Neuronal stem cell (in vitro differentiated cells): ENCODE measurements around the gene COL2A1.

Experiments used
- DNase-seq: peaks from one replicate; pipeline ENCODE4 v3.0.0-alpha.2; 2013; ENCODE audit warnings: low spot score
- H2AFZ ChIP-seq: one replicate; pipeline ENCODE4 v1.6.1; 2013; ENCODE audit warnings: mild to moderate bottlenecking, low read length, inconsistent platforms
- H2AK5ac ChIP-seq: 2 replicates; pipeline ENCODE4 v1.6.1; 2013; ENCODE audit warnings: low read depth, mild to moderate bottlenecking, inconsistent platforms, low read length, moderate library complexity, mixed read lengths
- H2BK120ac ChIP-seq: 2 replicates; pipeline ENCODE4 v1.6.1; 2013; ENCODE audit warnings: low read depth, mild to moderate bottlenecking, inconsistent platforms, low read length, moderate library complexity, mixed read lengths
- H2BK12ac ChIP-seq: one replicate; pipeline ENCODE4 v1.6.1; 2013; ENCODE audit warnings: low read length, inconsistent platforms
- H2BK15ac ChIP-seq: 2 replicates; pipeline ENCODE4 v1.6.1; 2013; ENCODE audit warnings: mild to moderate bottlenecking, low read length, inconsistent platforms, mixed read lengths
- H2BK5ac ChIP-seq: one replicate; pipeline ENCODE4 v1.6.1; 2013; ENCODE audit warnings: inconsistent platforms, mild to moderate bottlenecking, low read length, moderate library complexity
- H3K14ac ChIP-seq: one replicate; pipeline ENCODE4 v1.6.1; 2013; ENCODE audit warnings: low read length, inconsistent platforms
- H3K18ac ChIP-seq: 2 replicates; pipeline ENCODE4 v1.6.1; 2013; ENCODE audit warnings: low read length, inconsistent platforms
- H3K23ac ChIP-seq: 2 replicates; pipeline ENCODE4 v1.6.1; 2013; ENCODE audit warnings: low read depth, mild to moderate bottlenecking, mixed read lengths, low read length, inconsistent platforms; ENCODE audit not compliant: poor library complexity
- H3K27ac ChIP-seq: replicated peaks from 3 replicates; pipeline ENCODE4 v1.5.1; 2013; ENCODE audit warnings: low read length, inconsistent platforms
- H3K27me3 ChIP-seq, 3 experiments: 2 replicates each; pipeline ENCODE4 v1.6.1; 2013; ENCODE audit warnings: low read length in 3 of 3, mild to moderate bottlenecking in 2 of 3, inconsistent platforms in 1 of 3, low read depth in 1 of 3, mixed read lengths in 1 of 3, moderate library complexity in 1 of 3; ENCODE audit not compliant: control insufficient read depth in 3 of 3, insufficient read depth in 3 of 3
- H3K36me3 ChIP-seq, 2 donors: replicated peaks in 1 of 2; 2 replicates each; pipeline ENCODE4 v1.6.1; 2013; ENCODE audit warnings: low read length in 2 of 2; ENCODE audit not compliant: control insufficient read depth in 2 of 2, insufficient read depth in 2 of 2
- H3K4ac ChIP-seq: 2 replicates; pipeline ENCODE4 v1.6.1; 2013; ENCODE audit warnings: inconsistent platforms, mild to moderate bottlenecking, low read length, moderate library complexity
- H3K4me1 ChIP-seq, 2 donors: 1 replicate in 1 of 2; 2 replicates in 1 of 2; pipeline ENCODE4 v1.6.1; 2013; ENCODE audit warnings: low read length in 2 of 2, low read depth in 1 of 2; ENCODE audit not compliant: control insufficient read depth in 2 of 2, insufficient read depth in 1 of 2
- H3K4me2 ChIP-seq: one replicate; pipeline ENCODE4 v1.6.1; 2013; ENCODE audit warnings: mild to moderate bottlenecking, low read length, inconsistent platforms; ENCODE audit not compliant: insufficient read depth, poor library complexity, severe bottlenecking
- H3K4me3 ChIP-seq, 2 donors: 2 replicates each; pipeline ENCODE4 v1.5.1; 2013; ENCODE audit warnings: low read length in 2 of 2, mild to moderate bottlenecking in 2 of 2, inconsistent platforms in 1 of 2, moderate library complexity in 1 of 2
- H3K79me1 ChIP-seq: one replicate; pipeline ENCODE4 v1.6.1; 2013; ENCODE audit warnings: low read depth, mild to moderate bottlenecking, inconsistent platforms, low read length, moderate library complexity
- H3K9ac ChIP-seq: one replicate; pipeline ENCODE4 v1.6.1; 2013; ENCODE audit warnings: mild to moderate bottlenecking, low read depth, low read length, inconsistent platforms; ENCODE audit not compliant: poor library complexity
- H3K9me3 ChIP-seq, 2 donors: replicated peaks in 1 of 2; 2 replicates each; pipeline versions ENCODE3 to v1.6.1; 2013; ENCODE audit warnings: low read length in 2 of 2, mild to moderate bottlenecking in 2 of 2, inconsistent platforms in 1 of 2, low read depth in 1 of 2, mixed read lengths in 1 of 2, moderate library complexity in 1 of 2; ENCODE audit not compliant: control insufficient read depth in 2 of 2, insufficient read depth in 1 of 2
- H4K8ac ChIP-seq: one replicate; pipeline ENCODE4 v1.6.1; 2013; ENCODE audit warnings: low read depth, mild to moderate bottlenecking, inconsistent platforms, low read length, moderate library complexity
- H4K91ac ChIP-seq: one replicate; pipeline ENCODE4 v1.6.1; 2013; ENCODE audit warnings: low read length, low read depth, mild to moderate bottlenecking, inconsistent platforms; ENCODE audit not compliant: poor library complexity
- WGBS, 2 donors: extraction: QIAGEN DNeasy Blood & Tissue Kit; methylation state at CpG; one replicate each; pipeline ENCODE4 v1.1.7; 2013; ENCODE audit warnings: missing lambda C conversion rate in 2 of 2, mixed read lengths in 1 of 2; ENCODE audit not compliant: insufficient read length in 2 of 2, insufficient replicate concordance in 1 of 2; ENCODE audit errors: extremely low coverage in 2 of 2; 5-methylcytosine and 5-hydroxymethylcytosine counted together

Gene COL2A1

GRCh38 chr12:48050174-48050573 lies 45.9 kb upstream of the COL2A1 start:
- Histone ChIP-seq H3K23ac (no peak overlapping the region), H3K27ac (no peak overlapping the region)

GRCh38 chr12:48045965-48046518 lies 41.8 kb upstream of the COL2A1 start:
- Histone ChIP-seq H3K4ac (no peak overlapping the region), H2BK5ac (no peak overlapping the region), H2AK5ac (no peak overlapping the region), H2AFZ (no peak overlapping the region), H2BK120ac (no peak overlapping the region), H3K4me1 (no peaks in the 10 kb centered on the region), H2BK15ac (no peak overlapping the region), H3K9me3 (no peaks in the 10 kb centered on the region), H3K27ac (no peak overlapping the region), H3K79me1 (no peaks in the 10 kb centered on the region), H3K18ac (no peak overlapping the region), H2BK12ac (no peak overlapping the region), H3K4me3 (no peak overlapping the region), H3K23ac (no peak overlapping the region), H4K91ac (no peak overlapping the region), H3K9ac (no peak overlapping the region), H3K14ac (no peak overlapping the region), H3K27me3 (no peaks in the 10 kb centered on the region), H3K36me3 (peaks cover 19 to 93% of the 10 kb centered on the region in 2 donors), H4K8ac (no peak overlapping the region), H3K4me2 (no peak overlapping the region)
- no CpG with 5 or more reads among the region's 2 CpGs for WGBS, 2 donors
- no peak for DNase-seq

More at GRCh38 chr12:48050174-48050573, 45.9 kb upstream of the COL2A1 start:
- Histone ChIP-seq H3K36me3 (peaks cover 15 to 72% of the 10 kb centered on the region in 2 donors), H2AK5ac (no peak overlapping the region), H2BK15ac (no peak overlapping the region), H3K4me2 (no peak overlapping the region), H3K9ac (no peak overlapping the region), H3K4me3 (no peak overlapping the region), H4K91ac (no peak overlapping the region), H2BK120ac (no peak overlapping the region), H3K4me1 (peaks cover 0 to 3% of the 10 kb centered on the region in 2 donors), H3K4ac (no peak overlapping the region), H2BK12ac (no peak overlapping the region), H3K14ac (no peak overlapping the region), H2AFZ (no peak overlapping the region), H3K18ac (no peak overlapping the region), H4K8ac (no peak overlapping the region), H3K27me3 (peaks cover 0 to under 1% (median 0%) of the 10 kb centered on the region in 3 experiments), H2BK5ac (no peak overlapping the region), H3K79me1 (no peaks in the 10 kb centered on the region), H3K9me3 (peaks cover 0 to 2% of the 10 kb centered on the region in 2 donors)
- DNase-seq = no peak
- WGBS, 2 donors = no CpG with 5 or more reads among the region's 6 CpGs

- H3K27me3 ChIP-seq = no peaks in the 10 kb centered on the region
- no CpG with 5 or more reads among the region's 6 CpGs for WGBS, 2 donors
- peaks cover 19 to 85% of the 10 kb centered on the region in 2 donors for H3K36me3 ChIP-seq
- H3K4me2 ChIP-seq = no peak overlapping the region
- no peak overlapping the region for H4K91ac ChIP-seq
- H2BK5ac ChIP-seq = no peak overlapping the region
- H4K8ac ChIP-seq = no peak overlapping the region
- H3K14ac ChIP-seq = no peak overlapping the region
- H3K4me3 ChIP-seq = no peak overlapping the region
- no peak for DNase-seq
- H3K27ac ChIP-seq = no peak overlapping the region
- H2BK120ac ChIP-seq = no peak overlapping the region
- no peak overlapping the region for H3K9ac ChIP-seq
- H3K4me1 ChIP-seq = no peaks in the 10 kb centered on the region
- H3K18ac ChIP-seq = no peak overlapping the region
- H2BK15ac ChIP-seq = no peak overlapping the region
- H3K23ac ChIP-seq = no peak overlapping the region
- no peak overlapping the region for H3K4ac ChIP-seq
- H3K9me3 ChIP-seq = no peaks in the 10 kb centered on the region
- H3K79me1 ChIP-seq = no peaks in the 10 kb centered on the region
- H2AK5ac ChIP-seq = no peak overlapping the region
- no peak overlapping the region for H2BK12ac ChIP-seq
- no peak overlapping the region for H2AFZ ChIP-seq
Observed at GRCh38 chr12:48045061-48045846, 41.0 kb upstream of the COL2A1 start.

DNA sequence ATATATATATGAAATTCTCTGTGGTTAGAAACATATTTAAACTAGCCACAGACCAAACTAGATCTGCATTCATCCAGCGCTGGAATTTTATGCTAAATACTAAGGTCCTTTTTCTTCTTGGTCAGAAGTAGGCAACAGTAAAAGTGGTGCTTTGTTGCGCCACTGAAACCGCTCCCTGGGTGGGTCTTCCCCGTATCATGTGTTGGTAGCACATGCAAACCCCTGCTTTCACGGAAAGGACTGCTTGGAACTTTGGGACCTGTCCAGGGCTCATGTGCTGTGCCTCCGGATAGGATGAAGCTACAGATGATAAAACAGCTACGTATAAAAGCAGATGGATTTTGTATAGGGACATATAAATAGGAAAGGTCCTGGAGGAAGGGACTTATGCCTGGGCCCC lies 40.1 kb upstream of the COL2A1 start:
- Histone ChIP-seq H3K27ac (no peak overlapping the region), H2BK120ac (no peak overlapping the region), H3K4me3 (no peak overlapping the region), H3K4ac (no peak overlapping the region), H3K4me2 (no peak overlapping the region), H3K14ac (no peak overlapping the region), H2AK5ac (no peak overlapping the region), H3K79me1 (no peaks in the 10 kb centered on the region), H3K9me3 (no peaks in the 10 kb centered on the region), H4K8ac (no peak overlapping the region), H3K36me3 (peaks cover 17 to 77% of the 10 kb centered on the region in 2 donors), H3K23ac (no peak overlapping the region), H2AFZ (no peak overlapping the region), H2BK5ac (no peak overlapping the region), H3K27me3 (no peaks in the 10 kb centered on the region), H3K18ac (no peak overlapping the region), H2BK12ac (no peak overlapping the region), H4K91ac (no peak overlapping the region), H2BK15ac (no peak overlapping the region), H3K4me1 (peaks cover 0 to under 1% of the 10 kb centered on the region in 2 donors), H3K9ac (no peak overlapping the region)
- DNase-seq = no peak
- WGBS, 2 donors = no CpG with 5 or more reads among the region's 7 CpGs
